H9 (cell line): ENCODE measurements around the gene C18orf63. TPM values are rescaled to one million over a fixed set of nuclear protein-coding genes. Genes with fewer than 3 reads are reported as not detected.

Experiments
- DNase-seq: peaks from one replicate; pipeline ENCODE4 v3.0.0-alpha.2; 2017
- H2AFZ ChIP-seq: one replicate; pipeline ENCODE4 v1.6.1; 2013; ENCODE audit warnings: mild to moderate bottlenecking, low read length, control low read depth, moderate library complexity
- H2AK5ac ChIP-seq: 2 replicates; pipeline ENCODE4 v1.6.1; 2013; ENCODE audit warnings: low read length, control low read depth, mixed read lengths; ENCODE audit not compliant: insufficient read length
- H2BK120ac ChIP-seq: one replicate; pipeline ENCODE4 v1.6.1; 2013; ENCODE audit warnings: low read depth, mild to moderate bottlenecking, low read length, control low read depth, inconsistent platforms; ENCODE audit not compliant: poor library complexity, severe bottlenecking
- H2BK12ac ChIP-seq: 2 replicates; pipeline ENCODE4 v1.6.1; 2013; ENCODE audit warnings: low read length, control low read depth, mixed read lengths, low read depth; ENCODE audit not compliant: insufficient read length
- H2BK15ac ChIP-seq: 2 replicates; pipeline ENCODE4 v1.6.1; 2013; ENCODE audit warnings: low read depth, low read length, control low read depth
- H2BK20ac ChIP-seq: one replicate; pipeline ENCODE4 v1.6.1; 2013; ENCODE audit warnings: low read depth, mild to moderate bottlenecking, low read length, control low read depth, inconsistent platforms; ENCODE audit not compliant: poor library complexity, severe bottlenecking
- H2BK5ac ChIP-seq: 2 replicates; pipeline ENCODE4 v1.6.1; 2013; ENCODE audit warnings: low read length, control low read depth, mixed read lengths; ENCODE audit not compliant: insufficient read length
- H3K14ac ChIP-seq: 2 replicates; pipeline ENCODE4 v1.6.1; 2013; ENCODE audit warnings: low read length, control low read depth; ENCODE audit not compliant: insufficient read depth
- H3K18ac ChIP-seq: 2 replicates; pipeline ENCODE4 v1.6.1; 2013; ENCODE audit warnings: low read depth, mild to moderate bottlenecking, mixed read lengths, low read length, control low read depth; ENCODE audit not compliant: insufficient read length
- H3K23ac ChIP-seq: 2 replicates; pipeline ENCODE4 v1.6.1; 2013; ENCODE audit warnings: low read length, control low read depth, mixed read lengths, low read depth; ENCODE audit not compliant: insufficient read length
- H3K23me2 ChIP-seq: 2 replicates; pipeline ENCODE4 v1.6.1; 2013; ENCODE audit warnings: low read depth, mild to moderate bottlenecking, mixed read lengths, low read length, control low read depth; ENCODE audit not compliant: insufficient read length, poor library complexity, severe bottlenecking
- H3K27ac ChIP-seq: 2 replicates; pipeline ENCODE4 v1.5.1; 2013; ENCODE audit warnings: low read length, control low read depth, mixed read lengths, low read depth; ENCODE audit not compliant: insufficient read length
- H3K27me3 ChIP-seq: 2 replicates; pipeline ENCODE4 v1.6.1; 2013; ENCODE audit warnings: low read length, control low read depth, inconsistent platforms; ENCODE audit not compliant: insufficient read depth
- H3K4ac ChIP-seq: 2 replicates; pipeline ENCODE4 v1.6.1; 2013; ENCODE audit warnings: low read depth, mild to moderate bottlenecking, control low read depth, inconsistent platforms, low read length, moderate library complexity
- H3K4me1 ChIP-seq: 2 replicates; pipeline ENCODE4 v1.6.1; 2013; ENCODE audit warnings: low read length, control low read depth, inconsistent platforms; ENCODE audit not compliant: insufficient read depth
- H3K4me2 ChIP-seq: 2 replicates; pipeline ENCODE4 v1.6.1; 2013; ENCODE audit warnings: low read length, control low read depth, mixed read lengths; ENCODE audit not compliant: insufficient read length, insufficient read depth
- H3K56ac ChIP-seq: 2 replicates; pipeline ENCODE4 v1.6.1; 2013; ENCODE audit warnings: low read depth, mild to moderate bottlenecking, mixed read lengths, low read length, control low read depth; ENCODE audit not compliant: insufficient read length
- H3K79me1 ChIP-seq: 2 replicates; pipeline ENCODE4 v1.6.1; 2013; ENCODE audit warnings: low read depth, mild to moderate bottlenecking, moderate library complexity, low read length, control low read depth, inconsistent platforms; ENCODE audit not compliant: insufficient read depth, poor library complexity, severe bottlenecking
- H3K79me2 ChIP-seq: 2 replicates; pipeline ENCODE4 v1.6.1; 2013; ENCODE audit warnings: low read length, control low read depth, inconsistent platforms; ENCODE audit not compliant: insufficient read depth
- H3K9ac ChIP-seq: 2 replicates; pipeline ENCODE4 v1.6.1; 2013; ENCODE audit warnings: low read length, control low read depth, mixed read lengths; ENCODE audit not compliant: insufficient read length; ENCODE audit errors: extremely low read depth
- H3K9me3 ChIP-seq: one replicate; pipeline ENCODE4 v1.6.1; 2013; ENCODE audit warnings: low read depth, low read length, inconsistent platforms; ENCODE audit not compliant: control insufficient read depth
- H3T11ph ChIP-seq: one replicate; pipeline ENCODE4 v1.6.1; 2013; ENCODE audit warnings: mild to moderate bottlenecking, low read length, control low read depth, inconsistent platforms
- H4K20me1 ChIP-seq: one replicate; pipeline ENCODE4 v1.6.1; 2013; ENCODE audit not compliant: control insufficient read depth, insufficient read length, insufficient read depth
- H4K5ac ChIP-seq: 2 replicates; pipeline ENCODE4 v1.6.1; 2013; ENCODE audit warnings: low read depth, mild to moderate bottlenecking, mixed read lengths, low read length, control low read depth; ENCODE audit not compliant: insufficient read length
- H4K8ac ChIP-seq: replicated peaks from 2 replicates; pipeline ENCODE4 v1.6.1; 2013; ENCODE audit warnings: low read length, control low read depth, mixed read lengths, low read depth; ENCODE audit not compliant: insufficient read length
- H4K91ac ChIP-seq: 2 replicates; pipeline ENCODE4 v1.6.1; 2013; ENCODE audit warnings: low read depth, mild to moderate bottlenecking, moderate library complexity, mixed read lengths, low read length, control low read depth; ENCODE audit not compliant: insufficient read length
- H3K27ac Mint-ChIP-seq, 3 experiments: 2 replicates in 2 of 3; 3 replicates in 1 of 3; pipeline ENCODE4 v1.8.0; 2020 to 2021; ENCODE audit warnings: mixed read lengths in 3 of 3, mild to moderate bottlenecking in 1 of 3, moderate library complexity in 1 of 3
- H3K27me3 Mint-ChIP-seq: 2 replicates; pipeline ENCODE4 v1.8.0; 2021; ENCODE audit warnings: low read depth, mild to moderate bottlenecking, moderate library complexity, mixed read lengths
- H3K36me3 Mint-ChIP-seq, 3 experiments: 2 replicates in 2 of 3; 3 replicates in 1 of 3; pipeline ENCODE4 v1.8.0; 2020 to 2021; ENCODE audit warnings: low read depth in 3 of 3, mixed read lengths in 3 of 3; ENCODE audit not compliant: insufficient read depth in 1 of 3
- H3K4me1 Mint-ChIP-seq, 2 experiments: 2 replicates each; pipeline ENCODE4 v1.8.0; 2020; ENCODE audit warnings: mixed read lengths in 2 of 2
- H3K4me3 Mint-ChIP-seq, 2 experiments: 2 replicates in 1 of 2; 3 replicates in 1 of 2; pipeline ENCODE4 v1.8.0; 2020 to 2021; ENCODE audit warnings: mild to moderate bottlenecking in 2 of 2, mixed read lengths in 2 of 2, moderate library complexity in 1 of 2
- H3K9me3 Mint-ChIP-seq, 2 experiments: 2 replicates in 1 of 2; 3 replicates in 1 of 2; pipeline ENCODE4 v1.8.0; 2020; ENCODE audit warnings: mild to moderate bottlenecking in 2 of 2, mixed read lengths in 2 of 2, moderate library complexity in 1 of 2
- WGBS: extraction: QIAGEN DNeasy Blood & Tissue Kit; methylation state at CpG from one replicate; pipeline ENCODE4 v1.1.7; 2013; ENCODE audit warnings: missing lambda C conversion rate, low lambda C conversion rate, mixed read lengths; ENCODE audit not compliant: insufficient read length; ENCODE audit errors: extremely low coverage; 5-methylcytosine and 5-hydroxymethylcytosine counted together
- total RNA-seq: library from RNA; stranded (reverse); gene quantifications from 2 replicates; pipeline ENCODE4 v1.2.1, GENCODE V29; 2021
- TF ChIP-seq, protein P1 (sequence below): fragments of 200-600 bp; sonication (generic); conservative IDR thresholded peaks from 3 replicates; pipeline ENCODE4 v1.8.0; 2021; ENCODE audit warnings: antibody characterized with exemption, mild to moderate bottlenecking

The C18orf63 gene
- total RNA-seq, 1 experiment from 2014 or later: not detected

DNA sequence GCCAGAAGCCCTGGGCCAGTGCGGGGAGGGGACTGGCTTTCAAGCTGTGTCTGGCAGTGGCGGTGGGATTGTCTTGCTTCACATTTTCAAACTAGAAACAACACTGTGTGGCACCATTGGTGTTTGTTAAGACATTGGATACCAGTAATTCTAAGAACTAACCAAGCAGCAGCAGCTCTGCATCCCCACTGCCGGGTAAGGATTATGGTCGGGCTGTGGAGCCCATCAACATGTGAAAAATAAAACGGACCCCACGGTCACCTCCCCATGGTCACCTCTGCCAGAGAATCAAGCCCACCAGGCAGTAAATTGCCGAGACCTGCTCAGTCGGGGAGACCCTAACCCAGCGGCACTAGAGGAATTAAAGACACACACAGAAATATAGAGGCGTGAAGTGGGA lies 65.3 kb downstream of the C18orf63 start:
- no peak overlapping the region for H3K4me2 ChIP-seq
- H3K4me3 Mint-ChIP-seq: no peak overlapping the region
- H4K8ac ChIP-seq: no peak overlapping the region
- peaks cover 14 to 26% (median 15%) of the 10 kb centered on the region in 3 experiments for H3K36me3 Mint-ChIP-seq
- H2BK12ac ChIP-seq: no peak overlapping the region
- no peaks in the 10 kb centered on the region for H3K79me2 ChIP-seq
- DNase-seq: no peak
- TF ChIP-seq, protein P1, sequence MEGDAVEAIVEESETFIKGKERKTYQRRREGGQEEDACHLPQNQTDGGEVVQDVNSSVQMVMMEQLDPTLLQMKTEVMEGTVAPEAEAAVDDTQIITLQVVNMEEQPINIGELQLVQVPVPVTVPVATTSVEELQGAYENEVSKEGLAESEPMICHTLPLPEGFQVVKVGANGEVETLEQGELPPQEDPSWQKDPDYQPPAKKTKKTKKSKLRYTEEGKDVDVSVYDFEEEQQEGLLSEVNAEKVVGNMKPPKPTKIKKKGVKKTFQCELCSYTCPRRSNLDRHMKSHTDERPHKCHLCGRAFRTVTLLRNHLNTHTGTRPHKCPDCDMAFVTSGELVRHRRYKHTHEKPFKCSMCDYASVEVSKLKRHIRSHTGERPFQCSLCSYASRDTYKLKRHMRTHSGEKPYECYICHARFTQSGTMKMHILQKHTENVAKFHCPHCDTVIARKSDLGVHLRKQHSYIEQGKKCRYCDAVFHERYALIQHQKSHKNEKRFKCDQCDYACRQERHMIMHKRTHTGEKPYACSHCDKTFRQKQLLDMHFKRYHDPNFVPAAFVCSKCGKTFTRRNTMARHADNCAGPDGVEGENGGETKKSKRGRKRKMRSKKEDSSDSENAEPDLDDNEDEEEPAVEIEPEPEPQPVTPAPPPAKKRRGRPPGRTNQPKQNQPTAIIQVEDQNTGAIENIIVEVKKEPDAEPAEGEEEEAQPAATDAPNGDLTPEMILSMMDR: no peak
- no peak overlapping the region for H3K4ac ChIP-seq
- no CpG with 5 or more reads among the region's 10 CpGs for WGBS
- no peak overlapping the region for H3K18ac ChIP-seq
- H2BK15ac ChIP-seq: no peak overlapping the region
- H3K27ac Mint-ChIP-seq: no peak overlapping the region
- no peak overlapping the region for H3T11ph ChIP-seq
- H3K9me3 ChIP-seq: peaks cover 8% of the 10 kb centered on the region
- H3K4me1 Mint-ChIP-seq: peaks cover 20 to 25% of the 10 kb centered on the region in 2 experiments
- no peak overlapping the region for H2BK120ac ChIP-seq
- H4K5ac ChIP-seq: no peak overlapping the region
- H4K91ac ChIP-seq: no peak overlapping the region
- H3K56ac ChIP-seq: no peak overlapping the region
- no peak overlapping the region for H3K27ac ChIP-seq
- H3K9ac ChIP-seq: no peak overlapping the region
- H3K23me2 ChIP-seq: no peaks in the 10 kb centered on the region
- H3K79me1 ChIP-seq: no peaks in the 10 kb centered on the region
- no peaks in the 10 kb centered on the region for H3K27me3 ChIP-seq
- H2AK5ac ChIP-seq: no peak overlapping the region
- no peak overlapping the region for H3K14ac ChIP-seq
- H3K9me3 Mint-ChIP-seq: peaks cover 30 to 36% of the 10 kb centered on the region in 2 experiments
- no peak overlapping the region for H2BK5ac ChIP-seq
- H3K4me1 ChIP-seq: no peaks in the 10 kb centered on the region
- no peaks in the 10 kb centered on the region for H4K20me1 ChIP-seq
- H2AFZ ChIP-seq: no peak overlapping the region
- no peak overlapping the region for H2BK20ac ChIP-seq
- H3K23ac ChIP-seq: no peak overlapping the region
- peaks cover 1% of the 10 kb centered on the region; the same call in 1 of the 2 replicates for H3K27me3 Mint-ChIP-seq
